PFSK-1 (cell line): ENCODE results near the gene RAB26.

Experiments used
- FOXP2 ChIP-seq: optimal IDR thresholded peaks from 2 replicates; pipeline ENCODE3; 2011; ENCODE audit warnings: borderline replicate concordance, control low read depth, inconsistent platforms; ENCODE audit not compliant: insufficient read depth; ENCODE audit errors: extremely low read length, extremely low read depth
- POLR2AphosphoS5 ChIP-seq: IDR thresholded peaks from 2 replicates; pipeline ENCODE4 v1.6.1; 2012; ENCODE audit warnings: low read depth, mild to moderate bottlenecking, control low read depth, low read length, moderate library complexity
- SIN3A ChIP-seq: IDR thresholded peaks from 2 replicates; pipeline ENCODE4 v1.6.1; 2012; ENCODE audit warnings: mild to moderate bottlenecking, low read length, moderate library complexity, borderline replicate concordance; ENCODE audit not compliant: insufficient read depth
- TAF1 ChIP-seq: IDR thresholded peaks from 2 replicates; pipeline ENCODE4 v1.6.1; 2012; ENCODE audit warnings: low read length, control low read depth, borderline replicate concordance; ENCODE audit not compliant: insufficient read depth
- TF ChIP-seq, protein P1 (sequence below), 2 experiments: IDR thresholded peaks; 2 replicates each; pipeline versions ENCODE4 v1.6.1 to v1.8.0; 2011 to 2012; ENCODE audit warnings: low read depth in 2 of 2, low read length in 2 of 2, control low read depth in 1 of 2, inconsistent platforms in 1 of 2, mild to moderate bottlenecking in 1 of 2, moderate library complexity in 1 of 2; ENCODE audit not compliant: insufficient read depth in 1 of 2

Gene RAB26

DNA sequence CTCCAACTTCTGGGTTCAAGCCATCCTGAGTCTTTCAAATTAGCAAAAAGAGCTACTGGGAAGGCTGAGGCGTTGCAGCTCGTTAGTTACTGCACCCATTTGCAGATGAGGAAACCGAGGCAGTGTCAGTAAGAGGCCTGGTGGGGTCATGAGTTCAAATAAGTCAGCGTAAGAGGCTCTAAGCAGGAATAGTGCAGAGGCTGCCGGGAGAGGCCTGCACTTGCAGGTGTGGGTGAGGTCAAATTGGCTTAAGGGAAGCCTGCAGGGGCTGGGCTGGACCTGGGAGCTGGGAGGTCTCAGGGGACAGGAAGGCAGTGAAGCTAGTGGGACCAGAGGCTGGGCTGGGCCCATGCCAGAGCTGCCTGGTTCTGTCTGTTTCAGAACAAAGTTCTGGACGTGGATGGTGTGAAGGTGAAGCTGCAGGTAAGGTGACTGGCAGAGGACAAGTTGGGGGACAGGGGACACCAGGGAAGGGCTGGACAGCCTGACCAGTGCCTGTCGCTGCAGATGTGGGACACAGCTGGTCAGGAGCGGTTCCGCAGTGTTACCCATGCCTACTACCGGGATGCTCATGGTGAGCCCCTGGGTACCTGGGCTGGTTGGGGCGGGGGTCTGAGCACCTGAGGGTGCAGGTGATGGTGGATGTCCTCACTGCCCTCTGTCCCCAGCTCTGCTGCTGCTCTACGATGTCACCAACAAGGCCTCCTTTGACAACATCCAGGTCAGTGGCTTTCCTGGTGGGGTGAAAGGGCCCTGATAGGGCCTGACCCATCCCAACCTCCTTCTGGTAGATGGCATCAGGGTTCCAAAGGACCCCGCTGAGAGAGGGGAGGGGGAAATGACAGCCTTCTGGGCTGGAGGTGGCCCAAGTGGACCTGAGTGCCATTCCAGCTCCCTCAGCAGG is 3.0 kb downstream of the RAB26 start:
- TF ChIP-seq TAF1 = no peak
- TF ChIP-seq, protein P1, sequence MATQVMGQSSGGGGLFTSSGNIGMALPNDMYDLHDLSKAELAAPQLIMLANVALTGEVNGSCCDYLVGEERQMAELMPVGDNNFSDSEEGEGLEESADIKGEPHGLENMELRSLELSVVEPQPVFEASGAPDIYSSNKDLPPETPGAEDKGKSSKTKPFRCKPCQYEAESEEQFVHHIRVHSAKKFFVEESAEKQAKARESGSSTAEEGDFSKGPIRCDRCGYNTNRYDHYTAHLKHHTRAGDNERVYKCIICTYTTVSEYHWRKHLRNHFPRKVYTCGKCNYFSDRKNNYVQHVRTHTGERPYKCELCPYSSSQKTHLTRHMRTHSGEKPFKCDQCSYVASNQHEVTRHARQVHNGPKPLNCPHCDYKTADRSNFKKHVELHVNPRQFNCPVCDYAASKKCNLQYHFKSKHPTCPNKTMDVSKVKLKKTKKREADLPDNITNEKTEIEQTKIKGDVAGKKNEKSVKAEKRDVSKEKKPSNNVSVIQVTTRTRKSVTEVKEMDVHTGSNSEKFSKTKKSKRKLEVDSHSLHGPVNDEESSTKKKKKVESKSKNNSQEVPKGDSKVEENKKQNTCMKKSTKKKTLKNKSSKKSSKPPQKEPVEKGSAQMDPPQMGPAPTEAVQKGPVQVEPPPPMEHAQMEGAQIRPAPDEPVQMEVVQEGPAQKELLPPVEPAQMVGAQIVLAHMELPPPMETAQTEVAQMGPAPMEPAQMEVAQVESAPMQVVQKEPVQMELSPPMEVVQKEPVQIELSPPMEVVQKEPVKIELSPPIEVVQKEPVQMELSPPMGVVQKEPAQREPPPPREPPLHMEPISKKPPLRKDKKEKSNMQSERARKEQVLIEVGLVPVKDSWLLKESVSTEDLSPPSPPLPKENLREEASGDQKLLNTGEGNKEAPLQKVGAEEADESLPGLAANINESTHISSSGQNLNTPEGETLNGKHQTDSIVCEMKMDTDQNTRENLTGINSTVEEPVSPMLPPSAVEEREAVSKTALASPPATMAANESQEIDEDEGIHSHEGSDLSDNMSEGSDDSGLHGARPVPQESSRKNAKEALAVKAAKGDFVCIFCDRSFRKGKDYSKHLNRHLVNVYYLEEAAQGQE (IDR thresholded peaks at IDR 0.05; ENCODE audit: insufficient read depth in 1 of 2, low read depth in 2 of 2, low read length in 2 of 2) = no peak
- 0 out of 2 replicates have a peak, but pooled peaks have one; percentile 8 for TF ChIP-seq SIN3A
- peak; percentile 78 for TF ChIP-seq POLR2AphosphoS5
- TF ChIP-seq FOXP2 = no peak

DNA sequence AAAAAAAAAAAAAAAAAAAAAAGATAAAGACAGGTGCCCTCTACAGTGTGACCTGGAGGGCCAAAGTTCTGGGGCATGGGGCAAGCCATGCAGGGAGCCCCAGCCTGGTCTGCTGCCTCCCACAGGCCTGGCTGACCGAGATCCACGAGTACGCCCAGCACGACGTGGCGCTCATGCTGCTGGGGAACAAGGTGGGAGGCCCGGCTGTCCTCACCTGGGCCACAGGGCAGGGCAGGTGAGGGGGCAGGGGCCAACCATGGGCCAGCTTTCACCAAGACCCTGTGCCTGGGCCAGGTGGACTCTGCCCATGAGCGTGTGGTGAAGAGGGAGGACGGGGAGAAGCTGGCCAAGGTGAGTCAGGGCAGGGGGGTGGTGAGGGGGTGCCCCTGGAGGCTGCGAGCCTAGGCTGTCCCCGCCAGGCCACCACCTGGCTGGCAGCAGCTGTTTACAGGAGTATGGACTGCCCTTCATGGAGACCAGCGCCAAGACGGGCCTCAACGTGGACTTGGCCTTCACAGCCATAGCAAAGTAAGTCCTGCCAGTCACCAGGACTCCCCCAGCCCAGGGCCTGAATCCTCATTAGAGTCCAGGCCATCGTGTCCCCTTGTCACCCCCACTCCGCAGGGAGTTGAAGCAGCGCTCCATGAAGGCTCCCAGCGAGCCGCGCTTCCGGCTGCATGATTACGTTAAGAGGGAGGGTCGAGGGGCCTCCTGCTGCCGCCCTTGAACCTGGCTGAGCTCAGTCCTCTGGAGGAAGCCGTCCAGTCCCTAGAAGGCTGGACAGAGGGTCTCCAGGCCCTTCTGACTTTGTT is 4.5 kb downstream of the RAB26 start:
- no peak for TF ChIP-seq FOXP2
- TF ChIP-seq SIN3A = 0 out of 2 replicates have a peak, but pooled peaks have one; percentile 52
- TF ChIP-seq, protein P1 (IDR thresholded peaks at IDR 0.05; ENCODE audit: insufficient read depth in 1 of 2, low read depth in 2 of 2, low read length in 2 of 2) = no peak
- TF ChIP-seq POLR2AphosphoS5 = peak; percentile 84

DNA sequence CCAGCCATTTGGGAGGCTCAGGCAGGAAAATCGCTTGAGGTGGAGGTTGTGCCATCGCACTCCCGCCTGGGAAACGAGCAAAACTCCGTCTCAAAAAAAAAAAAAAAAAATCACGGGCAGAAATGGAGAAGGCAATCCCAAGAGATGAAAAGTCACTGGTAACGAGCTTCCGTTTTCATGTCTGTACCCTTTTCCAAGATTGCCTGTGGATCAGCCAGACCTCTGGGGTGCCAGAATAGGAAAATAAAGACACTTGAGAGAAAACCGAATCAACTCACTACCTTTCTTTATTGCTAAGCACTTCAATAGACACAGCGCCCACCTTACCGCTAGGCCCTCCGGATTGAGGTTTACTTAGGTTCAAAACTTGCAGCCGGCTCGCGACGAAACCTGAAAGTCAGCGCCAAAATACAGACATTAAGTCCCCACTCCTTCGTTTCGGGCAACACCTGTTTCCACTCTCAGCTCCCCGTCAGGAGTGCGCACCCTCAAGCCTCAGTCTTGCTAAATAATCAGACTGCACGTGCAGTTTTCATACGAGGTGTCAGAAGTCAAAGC is 6.2 kb downstream of the RAB26 start:
- TF ChIP-seq TAF1 = 0 out of 2 replicates have a peak, but pooled peaks have one; percentile 8
- TF ChIP-seq SIN3A = no peak

DNA sequence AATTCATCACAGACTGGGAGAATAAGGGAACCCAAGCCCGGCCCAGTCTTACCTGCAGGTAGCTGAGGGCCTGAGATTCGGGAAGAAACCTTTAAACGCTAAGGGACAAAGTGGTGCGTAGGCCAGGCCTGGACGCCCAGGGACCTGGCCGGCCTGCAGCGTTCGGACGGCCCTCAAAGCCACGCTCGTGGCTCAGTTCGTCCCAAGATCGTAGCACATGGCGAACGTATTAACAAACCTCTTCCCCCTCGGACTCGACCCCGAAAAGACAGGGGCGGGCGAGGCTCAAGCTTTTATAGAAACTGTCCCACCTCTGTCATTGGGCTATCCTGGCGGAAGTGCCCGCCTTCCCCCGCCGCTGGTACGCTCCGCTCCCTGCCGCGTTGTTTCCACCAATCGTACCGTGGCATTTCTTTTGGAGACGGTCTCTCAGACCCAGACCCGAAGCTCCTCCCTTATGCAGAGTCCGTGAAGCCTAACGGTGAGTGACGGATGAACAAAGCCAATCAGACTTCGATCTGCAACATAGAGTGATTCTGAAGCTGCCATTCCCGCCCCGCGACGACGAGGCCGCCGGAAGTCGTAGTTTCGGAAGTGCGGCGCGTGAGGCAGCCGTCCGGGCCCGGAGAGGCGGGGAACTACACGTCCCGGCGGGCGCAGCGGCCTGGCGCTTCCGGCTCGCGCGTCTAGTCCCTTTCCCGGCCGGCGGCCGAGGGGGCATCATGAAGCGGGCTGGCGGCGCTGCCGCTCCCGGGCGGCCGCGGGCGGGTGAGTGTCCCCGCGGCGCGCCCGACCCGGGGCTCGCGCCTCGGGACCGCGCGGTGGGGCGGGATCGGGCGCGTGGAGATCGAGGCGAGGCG is 6.9 kb downstream of the RAB26 start, which contains the start of gene TRAF7:
TRAF7 (plus strand) TSS at position 692 of the 860 bp plus-strand sequence. CDS start 8,139 bp downstream, outside the sequence.
- TF ChIP-seq, protein P1 (IDR thresholded peaks at IDR 0.05; ENCODE audit: insufficient read depth in 1 of 2, low read depth in 2 of 2, low read length in 2 of 2) = peak in 1 of 2 experiments; percentile 68; a peak in 1 of 4 replicates
- TF ChIP-seq TAF1 = peak; percentile 99
- TF ChIP-seq SIN3A = peak; percentile 67; the same call in 1 of the 2 replicates
- peak; percentile 100 for TF ChIP-seq POLR2AphosphoS5
- TF ChIP-seq FOXP2 = no peak
